Esophagus squamous epithelium (tissue), 5 donors: ENCODE measurements around the gene CRTC3. TPM values are rescaled to one million over a fixed set of nuclear protein-coding genes. Genes with fewer than 3 reads are reported as not detected.
"Not testable (repeated sequence)": the region's sequence is repeated elsewhere in the genome, so short reads cannot be mapped to it uniquely, and the experiment has no call there.

Experiments
- DNase-seq: peaks from one replicate; lab custom pipeline; 2025; lab: John Stamatoyannopoulos, UW
- H3K27ac ChIP-seq, 4 donors: fragments of 200-600 bp; sonication (generic); one replicate each; pipeline ENCODE4 v1.5.1; 2016 to 2019; ENCODE audit warnings: mild to moderate bottlenecking in 1 of 4
- H3K27me3 ChIP-seq, 4 donors: fragments of 200-600 bp; sonication (generic); 1 replicate in 3 of 4; 2 replicates in 1 of 4; pipeline versions ENCODE4 v1.5.1 to v1.6.0; 2017 to 2021; ENCODE audit warnings: antibody characterized with exemption in 1 of 4
- H3K36me3 ChIP-seq, 3 donors: fragments of 200-600 bp; sonication (generic); one replicate each; pipeline ENCODE4 v1.5.1; 2016 to 2019
- H3K4me1 ChIP-seq, 3 donors: fragments of 200-600 bp; sonication (generic); one replicate each; pipeline ENCODE4 v1.5.1; 2017 to 2019
- H3K4me3 ChIP-seq, 4 donors: fragments of 200-600 bp; sonication (generic); 1 replicate in 3 of 4; 2 replicates in 1 of 4; pipeline ENCODE4 v1.5.1; 2016 to 2019; ENCODE audit warnings: mild to moderate bottlenecking in 2 of 4, moderate library complexity in 1 of 4
- H3K9me3 ChIP-seq, 3 donors: fragments of 200-600 bp; sonication (generic); one replicate each; pipeline ENCODE4 v1.5.1; 2016 to 2019
- POLR2A ChIP-seq, 4 donors: fragments of 450-650 bp; IDR thresholded peaks; one replicate each; pipeline ENCODE4 v1.6.1; 2017; ENCODE audit warnings: antibody characterized with exemption in 4 of 4, mild to moderate bottlenecking in 4 of 4, moderate library complexity in 3 of 4
- WGBS, 2 donors: methylation state at CpG; one replicate each; pipeline ENCODE4 v1.1.5; 2018; 5-methylcytosine and 5-hydroxymethylcytosine counted together
- intact Hi-C: fragments of 100-400 bp; cut with DNase I; formaldehyde crosslinking; loops from one replicate; pipeline ENCODE4 v1.15.0; 2022
- total RNA-seq, 4 donors: library from RNA; depleted of rRNA; stranded (reverse); fragments of >200 nt; gene quantifications; one replicate each; pipeline ENCODE4 v1.1.0, GENCODE V29; 2016
- TF ChIP-seq, protein P1 (sequence below), 6 experiments: fragments of 450-650 bp in 4 of 6; fragments of 200-600 bp in 2 of 6; sonication (generic) in 2 of 6; IDR thresholded peaks; one replicate each; pipeline ENCODE4 v1.5.1; 2016 to 2019; ENCODE audit warnings: antibody characterized with exemption in 6 of 6, mild to moderate bottlenecking in 4 of 6, moderate library complexity in 4 of 6
- donor health status: DM: yes; HTN: yes; CAD: no.

CRTC3 gene
- total RNA-seq, 4 donors from 2014 or later = 10.0 to 33.0 (median 13.3) TPM

DNA sequence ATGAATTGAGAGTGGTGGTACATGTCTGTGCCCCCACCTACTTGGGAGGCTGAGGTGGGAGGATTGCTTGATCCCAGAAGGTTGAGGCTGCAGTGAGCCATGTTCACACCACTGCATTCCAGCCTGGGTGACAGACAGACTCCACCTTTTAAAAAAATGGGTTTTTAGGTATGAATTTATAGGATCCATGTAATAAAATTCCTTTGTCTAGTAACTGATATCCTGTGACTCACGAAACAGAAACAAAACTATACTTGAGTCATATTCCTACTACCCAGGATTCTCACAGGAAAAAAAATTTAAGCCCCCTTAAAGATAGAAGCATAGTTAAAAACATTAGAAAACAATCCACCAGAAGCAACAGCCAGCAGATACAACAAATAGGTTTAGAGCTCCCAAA, 10.0 kb upstream of the CRTC3 start:
- Histone ChIP-seq H3K4me3 (no peak overlapping the region), H3K27ac (no peak overlapping the region), H3K9me3 (no peaks in the 10 kb centered on the region), H3K4me1 (no peaks in the 10 kb centered on the region), H3K36me3 (no peaks in the 10 kb centered on the region), H3K27me3 (no peaks in the 10 kb centered on the region)
- no peak for DNase-seq
- no peak for TF ChIP-seq POLR2A (IDR thresholded peaks at IDR 0.05)
- TF ChIP-seq, protein P1, sequence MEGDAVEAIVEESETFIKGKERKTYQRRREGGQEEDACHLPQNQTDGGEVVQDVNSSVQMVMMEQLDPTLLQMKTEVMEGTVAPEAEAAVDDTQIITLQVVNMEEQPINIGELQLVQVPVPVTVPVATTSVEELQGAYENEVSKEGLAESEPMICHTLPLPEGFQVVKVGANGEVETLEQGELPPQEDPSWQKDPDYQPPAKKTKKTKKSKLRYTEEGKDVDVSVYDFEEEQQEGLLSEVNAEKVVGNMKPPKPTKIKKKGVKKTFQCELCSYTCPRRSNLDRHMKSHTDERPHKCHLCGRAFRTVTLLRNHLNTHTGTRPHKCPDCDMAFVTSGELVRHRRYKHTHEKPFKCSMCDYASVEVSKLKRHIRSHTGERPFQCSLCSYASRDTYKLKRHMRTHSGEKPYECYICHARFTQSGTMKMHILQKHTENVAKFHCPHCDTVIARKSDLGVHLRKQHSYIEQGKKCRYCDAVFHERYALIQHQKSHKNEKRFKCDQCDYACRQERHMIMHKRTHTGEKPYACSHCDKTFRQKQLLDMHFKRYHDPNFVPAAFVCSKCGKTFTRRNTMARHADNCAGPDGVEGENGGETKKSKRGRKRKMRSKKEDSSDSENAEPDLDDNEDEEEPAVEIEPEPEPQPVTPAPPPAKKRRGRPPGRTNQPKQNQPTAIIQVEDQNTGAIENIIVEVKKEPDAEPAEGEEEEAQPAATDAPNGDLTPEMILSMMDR (IDR thresholded peaks at IDR 0.05) = no peak
- WGBS, 2 donors = 45 to 71% methylated on average over 1 of the region's 1 CpG
- intact Hi-C loops = no loop called here

DNA sequence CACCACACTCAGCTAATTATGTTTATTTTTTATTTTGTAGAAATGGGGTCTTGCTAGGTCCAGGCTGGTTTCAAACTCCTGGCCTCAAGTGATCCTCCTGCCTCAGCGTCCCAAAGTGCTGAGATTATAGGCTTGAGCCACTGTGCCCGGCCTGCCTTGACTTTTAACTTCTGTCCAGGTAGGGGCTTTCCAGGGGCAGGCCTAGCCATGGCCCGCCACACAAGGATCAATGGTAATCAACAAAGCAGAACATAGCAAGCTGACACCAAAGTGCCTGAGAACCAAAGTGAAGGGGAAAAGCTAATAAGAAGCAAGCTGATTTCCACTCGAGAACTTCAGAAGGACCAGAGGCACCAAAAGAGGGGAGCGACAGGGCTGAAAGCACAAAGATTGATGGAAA, 9.4 kb upstream of the CRTC3 start:
- TF ChIP-seq, protein P1 (IDR thresholded peaks at IDR 0.05) = no peak
- TF ChIP-seq POLR2A (IDR thresholded peaks at IDR 0.05) = no peak
- WGBS, 2 donors = 77 to 88% methylated on average over 3 to 4 of the region's 5 CpGs
- Histone ChIP-seq H3K27me3 (no peaks in the 10 kb centered on the region), H3K4me3 (no peak overlapping the region), H3K27ac (no peak overlapping the region), H3K4me1 (no peaks in the 10 kb centered on the region), H3K9me3 (no peaks in the 10 kb centered on the region), H3K36me3 (no peaks in the 10 kb centered on the region)
- DNase-seq = no peak
- intact Hi-C loops = no loop called here

DNA sequence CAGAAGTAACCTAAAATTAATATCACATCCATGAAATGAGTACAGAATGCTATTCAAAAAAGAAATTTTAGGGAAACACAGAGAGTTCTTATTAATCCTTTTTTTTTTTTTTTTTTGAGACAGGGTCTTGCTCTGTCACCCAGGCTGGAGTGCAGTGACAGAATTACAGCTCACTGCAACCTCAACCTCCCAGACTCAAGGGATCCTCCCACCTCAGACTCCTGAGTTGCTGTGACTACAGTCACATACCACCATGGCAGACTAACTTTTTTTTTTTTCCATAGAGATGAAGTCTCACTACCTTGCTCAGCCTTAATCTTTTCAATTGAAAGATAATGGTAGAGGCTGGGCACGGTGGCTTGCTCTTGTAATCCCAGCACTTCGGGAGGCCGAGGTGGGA, 6.3 kb upstream of the CRTC3 start:
- Histone ChIP-seq H3K4me3 (no peak overlapping the region), H3K9me3 (no peaks in the 10 kb centered on the region), H3K27ac (no peak overlapping the region), H3K27me3 (no peaks in the 10 kb centered on the region), H3K36me3 (no peaks in the 10 kb centered on the region), H3K4me1 (no peaks in the 10 kb centered on the region)
- no peak for TF ChIP-seq POLR2A (IDR thresholded peaks at IDR 0.05)
- TF ChIP-seq, protein P1 (IDR thresholded peaks at IDR 0.05) = no peak
- DNase-seq = no peak
- WGBS, 2 donors = 80 to 95% methylated on average over 1 to 3 of the region's 3 CpGs
- intact Hi-C loops = no loop called here

DNA sequence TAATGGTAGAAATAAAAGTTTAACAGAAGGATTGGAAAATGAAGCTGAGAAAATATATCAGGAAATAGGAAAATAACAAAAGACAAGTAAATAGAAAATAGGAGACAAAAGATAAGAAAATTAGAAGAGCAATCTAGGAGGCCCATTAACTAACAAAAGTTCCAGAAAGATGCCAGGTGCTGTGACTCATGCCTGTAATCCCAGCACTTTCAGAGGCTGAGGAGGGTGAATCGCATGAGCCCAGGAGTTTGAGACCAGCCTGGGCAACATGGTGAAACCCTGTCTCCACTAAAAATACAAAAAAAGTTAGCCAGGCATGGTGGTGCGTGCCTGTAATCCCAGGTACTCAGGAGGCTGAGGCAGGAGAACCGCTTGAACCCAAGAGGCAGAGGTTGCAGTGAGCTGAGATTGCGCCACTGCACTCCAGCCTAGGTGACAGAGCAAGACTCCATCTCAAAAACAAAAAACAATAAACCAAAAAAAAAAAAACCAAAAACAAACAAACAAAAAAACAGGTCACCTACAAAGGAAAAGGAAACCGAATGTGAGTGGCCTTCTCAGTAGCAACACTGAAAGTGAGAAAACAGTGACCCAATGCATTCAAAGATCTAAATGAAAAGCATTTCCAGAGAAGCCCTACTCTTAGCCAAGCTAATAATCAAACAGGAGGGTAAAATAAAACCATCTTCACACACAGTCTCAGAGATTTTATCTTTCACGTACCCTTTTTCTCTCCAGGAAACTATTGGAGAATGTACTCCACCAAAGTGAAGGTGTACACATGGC, 5.5 kb upstream of the CRTC3 start:
- intact Hi-C loops, H3K9me3 ChIP-seq, H3K27me3 ChIP-seq, H3K4me1 ChIP-seq, DNase-seq, H3K4me3 ChIP-seq, H3K36me3 ChIP-seq, H3K27ac ChIP-seq: not testable (repeated sequence)
- WGBS, 2 donors = 69 to 75% methylated on average over 4 to 5 of the region's 6 CpGs

DNA sequence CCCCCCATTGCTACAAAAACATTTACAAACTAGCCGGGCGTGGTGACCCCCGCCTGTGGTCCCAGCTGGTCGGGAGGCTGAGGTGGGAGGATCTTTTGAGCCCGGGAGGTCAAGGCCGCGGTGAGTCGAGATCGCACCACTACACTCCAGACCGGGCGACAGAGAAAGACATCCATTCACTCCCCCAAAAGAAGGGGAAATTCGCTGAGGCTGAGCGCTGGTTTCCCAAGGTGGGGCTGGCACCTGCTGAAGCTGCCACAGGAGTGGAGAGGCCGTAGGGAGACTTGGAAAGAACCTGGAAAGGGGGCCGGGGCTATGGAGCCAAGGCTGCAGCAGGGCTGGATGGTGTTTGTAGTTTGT, 732 bp upstream of the CRTC3 start:
- intact Hi-C loops = no loop called here
- TF ChIP-seq, protein P1 (IDR thresholded peaks at IDR 0.05) = no peak
- no peak for TF ChIP-seq POLR2A (IDR thresholded peaks at IDR 0.05)
- H3K27me3 ChIP-seq = no peaks in the 10 kb centered on the region
- DNase-seq = no peak
- peak overlapping the region; percentile 92 to 99 (median 96) for H3K27ac ChIP-seq
- H3K9me3 ChIP-seq = no peaks in the 10 kb centered on the region
- 33 to 79% methylated on average over 3 to 10 of the region's 15 CpGs for WGBS, 2 donors
- peak overlapping the region; percentile 58 to 97 (median 77) for H3K4me3 ChIP-seq
- H3K36me3 ChIP-seq = no peaks in the 10 kb centered on the region
- H3K4me1 ChIP-seq = peaks cover 14 to 43% (median 20%) of the 10 kb centered on the region in 3 donors
